Measurements from ENCODE around the gene KCTD10. TPM values are rescaled to one million over a fixed set of nuclear protein-coding genes. Genes with fewer than 3 reads are reported as not detected.

The KCTD10 gene
- total and polyA plus RNA-seq, 9 of the 15 experiments (the other 6 are each of a cell fraction or from before 2014, with no cell fraction given) = 1.9 to 37.5 (median 15.7) TPM

DNA sequence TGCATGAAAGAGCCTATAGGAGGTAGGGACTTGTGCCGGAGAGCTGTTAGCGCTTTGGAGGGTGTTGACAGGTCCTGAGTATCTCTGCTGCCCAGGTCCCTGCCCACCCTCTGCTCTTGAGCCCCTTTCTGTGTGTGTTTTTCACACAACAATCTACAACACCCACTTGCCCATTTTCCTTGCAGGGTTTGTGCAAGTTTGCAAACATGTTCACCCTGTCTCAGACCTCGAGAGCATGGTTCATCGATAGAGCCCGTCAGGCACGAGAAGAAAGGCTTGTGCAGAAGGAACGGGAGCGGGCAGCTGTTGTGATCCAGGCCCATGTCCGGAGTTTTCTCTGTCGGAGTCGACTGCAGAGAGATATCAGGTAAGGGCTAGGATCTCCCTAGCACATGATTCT is 6.2 kb upstream of the KCTD10 start:
- H3K9me3 ChIP-seq (replicated peaks; ENCODE audit: control insufficient read depth, insufficient read depth, low read depth, low read length) = no peaks in the 10 kb centered on the region
- FAIRE-seq (no peak), DNase-seq (ENCODE audit: extremely low read depth in 1 of 4, low spot score in 3 of 4) (no peak), ATAC-seq (no peak)
- 90% methylated on average over 11 of the region's 11 CpGs for WGBS (ENCODE audit: insufficient coverage, low coverage, missing lambda C conversion rate)
- no TSS peak for BruUV-seq (replicated peaks)
- ChIA-PET CTCF (ENCODE audit: low intra/inter-chr PET ratio) (no interaction called here), POLR2A (interaction anchor here (0.6 to 1.0 kb wide), 3 partner anchors 10 to 22 kb away, joined by 3 read pairs; no protein-coding TSS in a partner anchor)
- no peak overlapping the region for H3K4me3 ChIP-seq
- no peak overlapping the region for H2AFZ ChIP-seq (ENCODE audit: low read depth, low read length)
- H3K79me2 ChIP-seq (ENCODE audit: control insufficient read depth, insufficient read depth, low read length) = peaks cover 8% of the 10 kb centered on the region; the same call in 2 of the 3 replicates
- intact Hi-C loops (cut with micrococcal nuclease) = no loop called here
- peaks cover 3 to 4% of the 10 kb centered on the region in 2 experiments; a peak in 1 of 5 replicates for H3K4me1 ChIP-seq (replicated peaks in 1 of 2; ENCODE audit: control insufficient read depth in 2 of 2, insufficient read depth in 2 of 2, low read length in 2 of 2)
- H3K27me3 ChIP-seq (ENCODE audit: control insufficient read depth in 2 of 2, insufficient read depth in 2 of 2, low read length in 2 of 2) = no peaks in the 10 kb centered on the region
- H3K9me1 ChIP-seq (ENCODE audit: control insufficient read depth, insufficient read depth, low read length) = no peaks in the 10 kb centered on the region
- H3K9ac ChIP-seq (ENCODE audit: insufficient read depth in 1 of 2, low read depth in 2 of 2, low read length in 2 of 2) = peak overlapping the region in 1 of 2 experiments; percentile 42; a peak in 1 of 4 replicates
- H3K4me2 ChIP-seq (ENCODE audit: insufficient read depth, low read length) = no peak overlapping the region
- H3K27ac ChIP-seq (ENCODE audit: extremely low read depth, low read depth, low read length) = no peak overlapping the region
- H4K20me1 ChIP-seq (replicated peaks; ENCODE audit: control insufficient read depth, insufficient read depth, low read length) = no peaks in the 10 kb centered on the region
- H3K36me3 ChIP-seq (ENCODE audit: control insufficient read depth, insufficient read depth, low read length) = peaks cover 49% of the 10 kb centered on the region
- in situ Hi-C loops (cut with MboI) = no loop called here
- TF ChIP-seq CXXC5 (CRISPR knock-in tag; IDR thresholded peaks at IDR 0.05) = no peak
- TF ChIP-seq POLR2G (IDR thresholded peaks at IDR 0.05; ENCODE audit: low read depth, low read length) = no peak
- no peak for TF ChIP-seq CBFA2T3 (IDR thresholded peaks at IDR 0.05)
- TF ChIP-seq, protein P1, sequence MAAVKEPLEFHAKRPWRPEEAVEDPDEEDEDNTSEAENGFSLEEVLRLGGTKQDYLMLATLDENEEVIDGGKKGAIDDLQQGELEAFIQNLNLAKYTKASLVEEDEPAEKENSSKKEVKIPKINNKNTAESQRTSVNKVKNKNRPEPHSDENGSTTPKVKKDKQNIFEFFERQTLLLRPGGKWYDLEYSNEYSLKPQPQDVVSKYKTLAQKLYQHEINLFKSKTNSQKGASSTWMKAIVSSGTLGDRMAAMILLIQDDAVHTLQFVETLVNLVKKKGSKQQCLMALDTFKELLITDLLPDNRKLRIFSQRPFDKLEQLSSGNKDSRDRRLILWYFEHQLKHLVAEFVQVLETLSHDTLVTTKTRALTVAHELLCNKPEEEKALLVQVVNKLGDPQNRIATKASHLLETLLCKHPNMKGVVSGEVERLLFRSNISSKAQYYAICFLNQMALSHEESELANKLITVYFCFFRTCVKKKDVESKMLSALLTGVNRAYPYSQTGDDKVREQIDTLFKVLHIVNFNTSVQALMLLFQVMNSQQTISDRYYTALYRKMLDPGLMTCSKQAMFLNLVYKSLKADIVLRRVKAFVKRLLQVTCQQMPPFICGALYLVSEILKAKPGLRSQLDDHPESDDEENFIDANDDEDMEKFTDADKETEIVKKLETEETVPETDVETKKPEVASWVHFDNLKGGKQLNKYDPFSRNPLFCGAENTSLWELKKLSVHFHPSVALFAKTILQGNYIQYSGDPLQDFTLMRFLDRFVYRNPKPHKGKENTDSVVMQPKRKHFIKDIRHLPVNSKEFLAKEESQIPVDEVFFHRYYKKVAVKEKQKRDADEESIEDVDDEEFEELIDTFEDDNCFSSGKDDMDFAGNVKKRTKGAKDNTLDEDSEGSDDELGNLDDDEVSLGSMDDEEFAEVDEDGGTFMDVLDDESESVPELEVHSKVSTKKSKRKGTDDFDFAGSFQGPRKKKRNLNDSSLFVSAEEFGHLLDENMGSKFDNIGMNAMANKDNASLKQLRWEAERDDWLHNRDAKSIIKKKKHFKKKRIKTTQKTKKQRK (IDR thresholded peaks at IDR 0.05; ENCODE audit: borderline replicate concordance, low read depth, low read length) = no peak
- TF ChIP-seq ZNF197 (CRISPR knock-in tag; IDR thresholded peaks at IDR 0.05; ENCODE audit: low read depth) = no peak
- TF ChIP-seq, protein P2, sequence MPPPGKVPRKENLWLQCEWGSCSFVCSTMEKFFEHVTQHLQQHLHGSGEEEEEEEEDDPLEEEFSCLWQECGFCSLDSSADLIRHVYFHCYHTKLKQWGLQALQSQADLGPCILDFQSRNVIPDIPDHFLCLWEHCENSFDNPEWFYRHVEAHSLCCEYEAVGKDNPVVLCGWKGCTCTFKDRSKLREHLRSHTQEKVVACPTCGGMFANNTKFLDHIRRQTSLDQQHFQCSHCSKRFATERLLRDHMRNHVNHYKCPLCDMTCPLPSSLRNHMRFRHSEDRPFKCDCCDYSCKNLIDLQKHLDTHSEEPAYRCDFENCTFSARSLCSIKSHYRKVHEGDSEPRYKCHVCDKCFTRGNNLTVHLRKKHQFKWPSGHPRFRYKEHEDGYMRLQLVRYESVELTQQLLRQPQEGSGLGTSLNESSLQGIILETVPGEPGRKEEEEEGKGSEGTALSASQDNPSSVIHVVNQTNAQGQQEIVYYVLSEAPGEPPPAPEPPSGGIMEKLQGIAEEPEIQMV (tag; conservative IDR thresholded peaks at IDR 0.05; ENCODE audit: low read depth) = no peak
- TF ChIP-seq RBM14 (IDR thresholded peaks at IDR 0.05; ENCODE audit: borderline replicate concordance, insufficient read depth, low read depth, low read length) = no peak
- no peak for TF ChIP-seq OTX1 (CRISPR knock-in tag; IDR thresholded peaks at IDR 0.05)
- no peak for TF ChIP-seq POU5F1 (IDR thresholded peaks at IDR 0.05; ENCODE audit: borderline replicate concordance, low read depth, low read length, partially characterized antibody)
- TF ChIP-seq, protein P3, sequence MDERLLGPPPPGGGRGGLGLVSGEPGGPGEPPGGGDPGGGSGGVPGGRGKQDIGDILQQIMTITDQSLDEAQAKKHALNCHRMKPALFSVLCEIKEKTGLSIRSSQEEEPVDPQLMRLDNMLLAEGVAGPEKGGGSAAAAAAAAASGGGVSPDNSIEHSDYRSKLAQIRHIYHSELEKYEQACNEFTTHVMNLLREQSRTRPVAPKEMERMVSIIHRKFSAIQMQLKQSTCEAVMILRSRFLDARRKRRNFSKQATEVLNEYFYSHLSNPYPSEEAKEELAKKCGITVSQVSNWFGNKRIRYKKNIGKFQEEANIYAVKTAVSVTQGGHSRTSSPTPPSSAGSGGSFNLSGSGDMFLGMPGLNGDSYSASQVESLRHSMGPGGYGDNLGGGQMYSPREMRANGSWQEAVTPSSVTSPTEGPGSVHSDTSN (CRISPR knock-in tag; IDR thresholded peaks at IDR 0.05; ENCODE audit: low read depth) = no peak
- TF ChIP-seq, protein P3 (tag; conservative IDR thresholded peaks at IDR 0.05; ENCODE audit: low read depth) = no peak
- TF ChIP-seq C11orf30 (IDR thresholded peaks at IDR 0.05; ENCODE audit: low read depth) = no peak
- no peak for TF ChIP-seq RBM22 (IDR thresholded peaks at IDR 0.05; ENCODE audit: low read depth, low read length, poor library complexity, severe bottlenecking)
- no peak for TF ChIP-seq HMGN3 (IDR thresholded peaks at IDR 0.05; ENCODE audit: borderline replicate concordance, extremely low read depth, insufficient read length, low read depth, low read length)
- no peak for TF ChIP-seq TCF7L2 (IDR thresholded peaks at IDR 0.05; ENCODE audit: low read depth, low read length)
